ENCODE data around the gene SOX8.

- TF ChIP-seq ZFX (IDR thresholded peaks at IDR 0.05; ENCODE audit: borderline replicate concordance) (no peak), CTCF (IDR thresholded peaks at IDR 0.05) (no peak)
Observed at GRCh38 chr16:1035066-1035415, 53.5 kb downstream of the SOX8 start.

All from 22Rv1 (cell line).